ENCODE results near the gene GLRA2.

GLRA2 gene

DNA sequence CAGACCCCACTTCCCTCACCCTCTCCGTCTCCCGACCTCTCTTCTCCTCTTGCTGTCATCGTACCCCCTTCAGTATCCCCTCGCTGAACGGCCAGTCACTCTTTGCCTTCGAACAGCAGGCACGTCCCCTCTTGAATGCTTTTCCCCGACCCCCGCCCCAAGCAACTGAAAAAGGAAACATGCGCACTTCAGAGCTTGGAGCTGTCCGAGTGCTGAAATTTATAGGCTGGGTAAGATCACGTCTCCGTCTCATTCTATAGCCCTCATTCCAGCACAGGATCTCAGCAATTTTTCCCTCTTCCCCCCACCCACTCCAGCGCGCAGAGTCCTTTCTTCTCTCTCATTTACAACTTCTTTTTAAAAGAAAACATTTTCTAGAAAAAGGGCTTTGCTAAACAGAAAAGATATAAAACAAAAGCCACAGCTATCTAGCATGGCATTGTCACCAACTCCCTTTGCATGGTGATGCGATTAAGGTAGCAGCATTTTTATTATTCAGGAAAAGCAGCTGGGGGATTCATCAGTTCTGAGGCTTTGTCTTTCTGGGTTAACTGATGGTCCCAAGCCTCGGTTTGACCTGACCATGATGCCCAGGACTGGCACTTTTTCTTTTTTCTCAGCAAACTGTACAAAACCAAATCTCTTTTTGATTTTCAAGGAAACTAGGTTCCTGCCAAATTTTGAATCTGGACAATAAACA, at the start of gene GLRA2:
Gene GLRA2, plus strand, starts transcription at position 247 of the 700 bp plus-strand sequence. CDS start 522 bp downstream, outside the sequence.
- CTCF ChIA-PET, result interaction anchor here (0.5 to 1.2 kb wide), 4 partner anchors 20 to 414 kb away, joined by 3 read pairs; no protein-coding TSS in a partner anchor
- POLR2A ChIA-PET, result interaction anchor here (0.7 kb wide), 1 partner anchor 430 kb away, joined by 3 read pairs; no protein-coding TSS in a partner anchor
- TF ChIP-seq SUZ12 (IDR thresholded peaks at IDR 0.05) (no peak), ARNT (IDR thresholded peaks at IDR 0.05) (no peak), FOXK2 (IDR thresholded peaks at IDR 0.05) (no peak), L3MBTL2 (conservative IDR thresholded peaks at IDR 0.05) (no peak), ZNF384 (IDR thresholded peaks at IDR 0.05) (no peak), ELF4 (IDR thresholded peaks at IDR 0.05) (no peak), FOXA1 (IDR thresholded peaks at IDR 0.05) (no peak), HDGF (IDR thresholded peaks at IDR 0.05; ENCODE audit: borderline replicate concordance) (no peak), LEF1 (IDR thresholded peaks at IDR 0.05; ENCODE audit: borderline replicate concordance) (no peak), SP1 (IDR thresholded peaks at IDR 0.05) (no peak)
- TF ChIP-seq, protein P1, sequence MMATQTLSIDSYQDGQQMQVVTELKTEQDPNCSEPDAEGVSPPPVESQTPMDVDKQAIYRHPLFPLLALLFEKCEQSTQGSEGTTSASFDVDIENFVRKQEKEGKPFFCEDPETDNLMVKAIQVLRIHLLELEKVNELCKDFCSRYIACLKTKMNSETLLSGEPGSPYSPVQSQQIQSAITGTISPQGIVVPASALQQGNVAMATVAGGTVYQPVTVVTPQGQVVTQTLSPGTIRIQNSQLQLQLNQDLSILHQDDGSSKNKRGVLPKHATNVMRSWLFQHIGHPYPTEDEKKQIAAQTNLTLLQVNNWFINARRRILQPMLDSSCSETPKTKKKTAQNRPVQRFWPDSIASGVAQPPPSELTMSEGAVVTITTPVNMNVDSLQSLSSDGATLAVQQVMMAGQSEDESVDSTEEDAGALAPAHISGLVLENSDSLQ (IDR thresholded peaks at IDR 0.05), result no peak
- peak; percentile 26 for DNase-seq (ENCODE audit: extremely low spot score)

GRCh38 chrX:14489437-14489836, 39.9 kb upstream of the GLRA2 start:
- CTCF ChIA-PET, result interaction anchor here (0.7 kb wide), 1 partner anchor 1037 kb away, joined by 3 read pairs; no protein-coding TSS in a partner anchor
- TF ChIP-seq L3MBTL2 (conservative IDR thresholded peaks at IDR 0.05), result no peak
- TF ChIP-seq, protein P1 (IDR thresholded peaks at IDR 0.05), result no peak
- no peak for TF ChIP-seq FOXK2 (IDR thresholded peaks at IDR 0.05)
- no peak for TF ChIP-seq ZNF384 (IDR thresholded peaks at IDR 0.05)
- TF ChIP-seq TARDBP (IDR thresholded peaks at IDR 0.05), result no peak
- TF ChIP-seq HDGF (IDR thresholded peaks at IDR 0.05; ENCODE audit: borderline replicate concordance), result no peak
- TF ChIP-seq ELF4 (IDR thresholded peaks at IDR 0.05), result no peak
- no peak for TF ChIP-seq LEF1 (IDR thresholded peaks at IDR 0.05; ENCODE audit: borderline replicate concordance)
- no peak for TF ChIP-seq ARNT (IDR thresholded peaks at IDR 0.05)
- no peak for TF ChIP-seq FOXA1 (IDR thresholded peaks at IDR 0.05)
- TF ChIP-seq SP1 (IDR thresholded peaks at IDR 0.05), result no peak
- POLR2A ChIA-PET, result no interaction called here
- no peak for DNase-seq (ENCODE audit: extremely low spot score)

DNA sequence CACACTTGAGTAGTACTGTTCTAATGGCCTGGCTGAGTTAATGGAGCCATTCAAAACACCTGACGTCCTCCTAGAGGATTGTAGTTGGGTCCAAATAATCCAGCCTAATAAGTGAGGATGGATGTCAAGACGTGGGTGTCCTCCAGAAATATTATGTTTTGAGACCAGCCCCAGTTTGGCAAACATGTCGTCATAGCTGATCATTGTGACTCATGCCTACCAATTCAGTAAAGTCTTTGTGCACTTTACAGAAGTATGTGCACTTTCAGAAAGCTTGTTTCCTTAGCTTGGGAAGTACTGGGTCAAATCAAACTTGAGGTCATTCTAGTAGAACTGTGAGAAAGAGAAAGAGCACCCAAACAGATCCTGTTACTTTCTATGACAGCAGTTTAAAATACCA, 37.6 kb upstream of the GLRA2 start:
- CTCF ChIA-PET, result no interaction called here
- TF ChIP-seq FOXK2 (IDR thresholded peaks at IDR 0.05) (no peak), FOXA1 (IDR thresholded peaks at IDR 0.05) (no peak), HDGF (IDR thresholded peaks at IDR 0.05; ENCODE audit: borderline replicate concordance) (no peak), L3MBTL2 (conservative IDR thresholded peaks at IDR 0.05) (no peak), CTBP1 (IDR thresholded peaks at IDR 0.05; ENCODE audit: borderline replicate concordance) (no peak), SUZ12 (IDR thresholded peaks at IDR 0.05) (no peak), ELF4 (IDR thresholded peaks at IDR 0.05) (no peak), ZNF384 (IDR thresholded peaks at IDR 0.05) (no peak), NFRKB (IDR thresholded peaks at IDR 0.05) (no peak), ARNT (IDR thresholded peaks at IDR 0.05) (no peak), TARDBP (IDR thresholded peaks at IDR 0.05) (no peak), SP1 (IDR thresholded peaks at IDR 0.05) (no peak), FOXM1 (IDR thresholded peaks at IDR 0.05; ENCODE audit: borderline replicate concordance) (no peak), BHLHE40 (IDR thresholded peaks at IDR 0.05; ENCODE audit: borderline replicate concordance) (no peak)
- TF ChIP-seq, protein P1 (IDR thresholded peaks at IDR 0.05), result no peak
- POLR2A ChIA-PET, result no interaction called here
- DNase-seq (ENCODE audit: extremely low spot score), result no peak

DNA sequence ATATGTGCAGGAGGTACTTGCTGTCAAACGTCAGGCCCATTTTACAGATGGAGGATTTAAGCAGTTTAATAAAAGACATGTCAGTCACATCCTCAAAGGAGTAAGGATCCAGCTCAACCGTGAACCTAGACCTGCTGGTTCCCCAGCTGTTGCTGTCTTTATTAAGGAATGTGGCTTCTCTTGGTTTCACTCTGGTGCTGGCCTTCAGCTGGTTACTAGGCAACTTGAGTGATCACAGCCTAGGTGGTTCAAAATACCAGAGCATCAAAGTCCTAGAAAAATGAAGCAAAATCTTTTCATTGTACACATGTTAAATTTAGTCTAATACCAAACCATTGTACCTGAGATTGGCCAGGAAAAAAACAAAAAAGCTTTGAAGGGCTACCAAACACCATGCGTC, 32.7 kb upstream of the GLRA2 start:
- ChIA-PET CTCF (no interaction called here), POLR2A (no interaction called here)
- DNase-seq (ENCODE audit: extremely low spot score), result no peak
- TF ChIP-seq ZNF384 (IDR thresholded peaks at IDR 0.05) (no peak), LEF1 (IDR thresholded peaks at IDR 0.05; ENCODE audit: borderline replicate concordance) (no peak), TARDBP (IDR thresholded peaks at IDR 0.05) (no peak), FOXK2 (IDR thresholded peaks at IDR 0.05) (no peak), FOXM1 (IDR thresholded peaks at IDR 0.05; ENCODE audit: borderline replicate concordance) (no peak), L3MBTL2 (conservative IDR thresholded peaks at IDR 0.05) (no peak), NFRKB (IDR thresholded peaks at IDR 0.05) (no peak), FOXA1 (IDR thresholded peaks at IDR 0.05) (no peak), BHLHE40 (IDR thresholded peaks at IDR 0.05; ENCODE audit: borderline replicate concordance) (no peak), ARNT (IDR thresholded peaks at IDR 0.05) (no peak), ELF4 (IDR thresholded peaks at IDR 0.05) (no peak), SP1 (IDR thresholded peaks at IDR 0.05) (no peak), SUZ12 (IDR thresholded peaks at IDR 0.05) (no peak)
- TF ChIP-seq, protein P1 (IDR thresholded peaks at IDR 0.05), result no peak

GRCh38 chrX:14497184-14497666, 32.1 kb upstream of the GLRA2 start:
- ChIA-PET CTCF (no interaction called here), POLR2A (no interaction called here)
- no peak for DNase-seq (ENCODE audit: extremely low spot score)
- TF ChIP-seq ELF4 (IDR thresholded peaks at IDR 0.05), result no peak
- no peak for TF ChIP-seq TARDBP (IDR thresholded peaks at IDR 0.05)
- TF ChIP-seq CTBP1 (IDR thresholded peaks at IDR 0.05; ENCODE audit: borderline replicate concordance), result no peak
- TF ChIP-seq FOXM1 (IDR thresholded peaks at IDR 0.05; ENCODE audit: borderline replicate concordance), result no peak
- no peak for TF ChIP-seq HDGF (IDR thresholded peaks at IDR 0.05; ENCODE audit: borderline replicate concordance)
- TF ChIP-seq FOXK2 (IDR thresholded peaks at IDR 0.05), result no peak
- TF ChIP-seq BHLHE40 (IDR thresholded peaks at IDR 0.05; ENCODE audit: borderline replicate concordance), result no peak
- TF ChIP-seq LEF1 (IDR thresholded peaks at IDR 0.05; ENCODE audit: borderline replicate concordance), result no peak
- TF ChIP-seq SP1 (IDR thresholded peaks at IDR 0.05), result no peak
- no peak for TF ChIP-seq FOXA1 (IDR thresholded peaks at IDR 0.05)
- TF ChIP-seq SUZ12 (IDR thresholded peaks at IDR 0.05), result no peak
- TF ChIP-seq NFRKB (IDR thresholded peaks at IDR 0.05), result no peak
- TF ChIP-seq, protein P1 (IDR thresholded peaks at IDR 0.05), result no peak
- TF ChIP-seq L3MBTL2 (conservative IDR thresholded peaks at IDR 0.05), result no peak
- no peak for TF ChIP-seq ARNT (IDR thresholded peaks at IDR 0.05)
- no peak for TF ChIP-seq ZNF384 (IDR thresholded peaks at IDR 0.05)

Measured in HEK293T (cell line).